ENCODE results near the gene LRBA.

The LRBA gene

DNA sequence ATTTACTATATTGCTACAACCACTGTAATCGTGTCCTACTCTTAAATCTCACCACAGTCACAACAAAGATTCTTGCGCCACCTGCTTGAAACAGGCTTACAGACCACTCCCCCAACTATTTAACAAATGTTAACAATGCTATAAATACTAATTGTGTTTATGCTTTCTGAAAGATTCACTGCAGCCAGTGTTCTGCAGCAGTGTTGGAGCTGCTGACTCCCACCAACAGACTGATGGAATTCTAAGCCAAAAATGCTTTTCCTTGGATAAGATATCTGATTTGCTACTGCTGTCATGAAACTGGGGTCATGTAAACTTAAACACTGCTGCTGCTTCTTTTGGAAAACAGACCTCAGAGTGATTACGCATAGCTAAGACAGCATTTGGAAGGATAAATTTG, 677.4 kb downstream of the LRBA start:
- no peak for DNase-seq

DNA sequence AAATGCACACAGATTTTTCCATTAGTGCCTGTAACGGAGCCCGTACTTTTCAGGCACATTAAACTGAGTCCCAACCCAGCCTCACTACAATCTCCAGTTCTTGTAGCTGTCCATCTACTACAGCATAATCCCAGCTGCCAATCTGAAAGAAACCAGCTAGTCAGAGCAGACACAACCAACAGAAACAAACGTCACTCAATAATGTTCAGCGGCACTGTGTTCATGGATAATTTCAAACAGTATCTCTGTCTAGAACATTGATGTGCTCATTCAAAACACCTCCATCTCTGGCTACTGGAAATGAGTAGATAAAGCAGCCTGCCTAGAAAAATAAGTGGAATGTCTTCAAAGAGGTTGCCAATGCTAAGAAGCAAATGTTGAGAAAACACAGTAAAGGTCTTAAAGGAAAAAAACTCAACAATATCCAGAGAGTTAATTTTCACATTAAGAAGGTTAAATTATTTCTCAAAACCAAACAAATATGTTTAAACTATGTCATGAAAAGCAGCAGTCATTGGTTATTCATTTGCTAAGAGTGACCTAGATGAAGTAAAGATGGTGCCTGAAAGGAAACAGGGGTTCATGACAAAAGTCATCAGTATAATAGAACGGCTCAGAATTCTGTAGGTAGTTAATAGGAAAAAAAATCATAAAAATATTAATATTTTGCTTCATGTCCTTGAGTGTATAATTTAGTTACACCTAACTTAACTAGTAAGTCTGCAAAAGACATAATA, 678.2 kb downstream of the LRBA start:
- no peak for DNase-seq

DNA sequence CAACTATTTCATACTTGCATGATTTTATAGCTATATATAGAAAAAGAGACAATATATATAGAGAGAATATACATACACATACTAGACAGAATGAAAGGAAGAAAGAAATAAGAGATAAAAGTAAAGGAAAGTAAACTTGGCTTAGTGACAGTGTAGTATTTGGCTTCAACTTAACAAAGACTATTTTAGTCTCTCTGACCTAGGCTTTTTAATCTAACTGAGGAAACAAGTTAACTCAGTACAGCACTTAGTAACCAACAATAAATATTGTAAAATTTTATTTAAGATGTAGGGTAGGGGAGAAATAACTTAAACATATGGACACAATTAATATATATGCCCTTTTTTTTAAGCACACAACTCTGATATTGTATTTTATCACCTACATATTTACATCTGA, 682.1 kb downstream of the LRBA start:
- no peak for DNase-seq

DNA sequence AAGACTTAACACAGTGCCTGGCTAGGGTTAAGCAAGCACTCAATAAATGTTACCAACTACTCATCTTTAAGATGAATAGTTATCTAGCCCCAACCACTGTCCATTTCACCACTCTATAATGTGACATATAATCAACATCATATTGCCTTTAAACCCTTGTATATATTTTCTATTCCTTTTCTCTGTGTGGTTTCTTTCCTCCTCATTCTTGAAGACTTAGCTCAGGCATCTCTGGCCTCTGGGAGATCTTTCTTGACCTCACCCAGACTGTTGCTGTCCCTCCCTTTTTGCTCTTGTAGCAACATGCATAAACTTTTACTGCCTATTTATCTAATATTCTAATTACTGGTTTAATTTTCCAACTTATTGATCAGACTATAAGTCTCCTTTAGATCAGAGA, 683.0 kb downstream of the LRBA start:
- DNase-seq: no peak

GRCh38 chr4:150329373-150329772, 685.7 kb downstream of the LRBA start:
- no peak for DNase-seq

- DNase-seq: no peak
Observed at GRCh38 chr4:150328496-150328895, 686.6 kb downstream of the LRBA start.

DNA sequence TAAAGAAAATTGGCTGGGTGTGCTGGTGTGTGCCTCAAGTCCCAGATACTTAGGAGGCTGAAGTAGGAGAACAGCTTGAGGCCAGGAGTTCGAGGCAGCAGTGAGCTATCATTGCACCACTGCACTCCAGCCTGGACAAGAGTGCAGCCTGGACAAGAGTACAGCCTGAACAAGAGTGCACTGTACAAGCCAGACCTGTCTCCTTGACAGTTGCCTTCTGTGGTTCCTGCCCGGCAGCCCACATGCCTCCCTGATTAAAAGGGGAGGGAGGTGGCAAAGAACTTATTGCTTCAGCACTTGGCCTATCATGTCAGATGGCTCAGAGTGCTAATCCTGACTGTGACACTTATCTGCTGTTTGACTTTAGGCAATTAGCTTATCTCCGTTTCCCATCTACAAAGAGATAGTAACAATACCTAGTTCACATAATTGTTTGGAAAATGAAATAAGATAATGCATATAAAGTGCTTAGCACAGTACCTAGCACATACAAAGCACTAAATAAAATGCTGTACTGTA, 687.8 kb downstream of the LRBA start:
- DNase-seq: no peak

DNA sequence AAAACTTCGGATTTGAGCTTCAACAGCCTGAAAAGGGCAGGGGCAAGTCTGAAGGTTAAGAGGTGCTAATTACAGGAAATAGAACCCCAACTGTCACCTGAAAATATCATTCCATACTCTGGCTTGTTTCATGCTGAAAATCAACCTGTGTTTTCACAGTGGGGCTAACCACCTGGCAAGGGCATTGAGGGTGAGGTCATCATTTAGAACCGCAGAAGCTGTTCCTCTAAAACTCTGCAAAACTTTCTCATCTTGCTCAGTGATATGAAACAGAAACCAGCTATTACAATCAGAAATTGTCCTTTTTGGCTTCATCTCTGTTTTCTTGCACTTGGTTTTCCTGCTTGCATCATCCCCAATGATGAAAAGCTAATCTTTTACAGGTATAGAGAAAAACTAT, 689.2 kb downstream of the LRBA start:
- no peak for DNase-seq

GRCh38 chr4:150323406-150324325, 691.4 kb downstream of the LRBA start:
- no peak for DNase-seq

- DNase-seq: no peak
Observed at GRCh38 chr4:150322646-150323045, 692.4 kb downstream of the LRBA start.

GRCh38 chr4:150321113-150321512, 694.0 kb downstream of the LRBA start:
- DNase-seq: no peak

GRCh38 chr4:150318971-150319370, 696.1 kb downstream of the LRBA start:
- DNase-seq: no peak

GRCh38 chr4:150318527-150318926, 696.6 kb downstream of the LRBA start:
- no peak for DNase-seq

DNA sequence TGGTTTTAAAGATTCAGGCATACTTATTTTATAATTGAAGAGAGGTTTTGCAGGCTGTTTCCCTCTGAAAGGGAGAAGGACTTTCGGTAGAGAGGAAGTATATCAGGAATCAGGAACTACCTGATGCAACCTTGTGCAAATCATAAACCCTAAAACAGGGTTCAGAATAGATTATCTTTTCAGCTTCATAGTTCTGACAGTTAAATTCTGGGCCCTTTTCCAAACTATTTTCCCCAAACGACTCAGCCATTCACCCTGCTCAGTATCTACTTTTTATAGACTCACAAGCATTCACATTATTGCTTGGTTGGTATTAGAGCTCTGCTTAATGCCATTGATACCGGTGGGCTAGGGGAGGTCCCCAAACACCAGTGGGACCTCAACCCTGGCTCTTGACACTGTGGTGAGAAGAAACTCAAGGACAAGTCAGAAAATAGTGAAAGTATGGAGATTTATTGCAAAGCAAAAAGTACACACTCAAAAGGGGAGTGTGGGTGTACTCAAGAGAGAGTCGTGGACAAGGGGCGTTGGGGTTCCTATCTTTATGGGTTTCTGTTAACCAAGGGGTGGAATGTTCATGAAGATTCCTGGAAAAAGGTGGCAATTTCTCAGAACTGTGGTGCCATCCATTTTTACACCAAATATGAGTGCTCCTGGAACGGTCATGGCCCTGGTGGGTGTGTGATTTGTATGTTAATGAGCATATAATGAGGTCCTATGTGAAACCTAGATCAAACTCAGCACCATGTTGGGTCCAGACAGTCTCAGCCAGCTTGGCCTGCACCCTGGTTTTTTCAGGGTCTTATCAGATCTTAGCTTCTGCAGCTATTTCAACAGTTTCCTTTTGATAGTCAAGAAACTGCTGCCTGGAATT, 698.5 kb downstream of the LRBA start:
- peak; percentile 81 for DNase-seq

DNA sequence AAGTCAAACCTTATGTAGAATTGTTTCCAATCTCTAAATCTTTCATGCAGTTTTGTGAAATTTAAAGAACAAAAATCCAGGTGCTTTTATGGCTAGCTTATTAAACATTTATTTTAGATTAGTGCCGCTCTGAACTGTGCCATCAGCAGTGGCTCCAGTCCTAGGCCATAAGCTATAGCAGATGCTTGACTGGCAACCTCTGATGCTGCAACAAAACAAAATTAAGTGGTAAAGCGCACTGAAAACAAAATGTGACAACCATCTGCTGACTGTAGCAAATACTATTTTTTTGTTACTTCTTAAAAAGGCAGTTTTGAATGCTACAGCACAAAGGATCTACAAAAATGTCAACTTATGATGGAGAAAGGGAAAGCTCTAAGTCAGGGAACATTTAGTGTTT, 699.4 kb downstream of the LRBA start:
- no peak for DNase-seq

- no peak for DNase-seq
Observed at GRCh38 chr4:150315175-150315574, 699.9 kb downstream of the LRBA start.

GRCh38 chr4:150314031-150314430, 701.1 kb downstream of the LRBA start:
- no peak for DNase-seq

DNA sequence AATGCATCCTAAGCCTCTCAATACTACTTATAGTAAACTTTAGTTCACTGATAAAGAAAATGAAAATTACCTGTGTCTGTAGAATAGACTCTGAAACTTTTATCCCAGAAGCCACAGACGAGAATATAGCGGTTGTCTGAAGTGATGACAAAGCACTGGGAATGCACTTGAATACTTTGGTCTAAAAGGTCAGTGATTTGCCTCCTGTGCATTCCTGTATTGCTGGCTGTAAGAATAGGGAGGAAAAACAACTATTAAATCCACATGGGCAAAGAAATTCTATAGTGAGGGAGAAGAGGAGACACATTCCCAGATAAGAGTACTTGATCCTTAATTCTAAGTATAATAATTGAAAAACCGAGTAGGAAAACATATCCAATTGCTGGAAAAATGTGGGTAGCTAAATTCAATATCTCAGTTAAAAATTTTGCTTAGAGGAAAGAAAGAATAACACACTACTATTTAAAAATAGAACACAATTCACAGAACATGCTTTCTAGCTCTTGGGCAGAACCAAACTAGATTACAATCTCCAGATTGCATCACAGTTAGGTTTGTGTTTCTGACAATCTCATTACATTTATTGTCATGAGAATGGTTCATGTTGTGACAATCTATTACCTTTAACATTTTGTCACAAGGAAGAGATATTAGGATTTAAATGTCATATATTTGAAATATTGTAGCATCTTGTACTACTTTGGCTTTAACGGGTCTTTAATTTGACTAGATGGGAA, 704.8 kb downstream of the LRBA start:
- peak; percentile 11 for DNase-seq

DNA sequence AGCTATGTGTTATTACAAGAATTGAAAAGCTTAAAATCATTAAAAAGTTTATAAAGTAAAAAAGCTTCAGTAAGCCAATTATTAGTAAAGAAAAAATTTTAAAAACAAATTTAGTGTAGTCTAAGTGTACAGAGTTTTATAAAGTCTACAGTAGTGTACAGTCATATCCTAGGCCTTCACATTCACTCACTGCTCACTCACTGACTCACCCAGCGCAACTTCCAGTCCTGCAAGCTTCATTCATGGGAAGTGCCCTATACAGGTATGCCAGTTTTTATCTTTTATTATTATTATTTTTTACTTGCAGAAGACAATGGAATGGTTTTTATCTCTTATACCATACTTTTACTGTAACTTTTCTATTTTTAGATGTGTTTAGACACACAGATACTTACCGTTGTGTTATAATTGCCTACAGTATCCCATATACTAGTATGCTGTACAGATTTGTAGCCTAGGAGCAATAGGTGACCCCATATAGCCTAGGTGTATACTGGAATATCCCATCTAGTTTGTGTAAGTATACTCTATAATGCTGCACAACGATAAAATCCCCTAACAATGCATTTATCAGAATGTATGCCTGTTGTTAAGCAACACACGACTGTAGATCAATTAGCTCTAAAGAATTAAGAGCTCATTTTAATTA, 706.1 kb downstream of the LRBA start:
- DNase-seq: no peak

DNA sequence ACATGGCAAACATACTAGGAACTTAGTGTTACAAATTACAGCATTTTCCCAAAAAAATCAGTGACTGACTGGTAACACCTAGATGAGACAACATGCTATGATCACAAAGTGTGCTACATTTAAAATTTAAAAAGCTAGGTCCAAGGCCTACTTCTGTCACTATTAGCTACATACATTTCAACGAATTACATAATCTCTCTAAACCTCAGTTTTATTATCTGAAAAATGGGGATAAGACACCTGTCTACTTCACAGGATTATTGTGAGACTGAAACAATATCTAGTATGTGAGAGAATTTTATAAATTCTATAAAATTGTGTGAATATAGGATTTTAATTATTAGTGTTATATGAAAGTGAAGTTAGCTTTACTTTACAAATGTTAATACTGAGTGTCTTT, 708.4 kb downstream of the LRBA start:
- DNase-seq: no peak

DNA sequence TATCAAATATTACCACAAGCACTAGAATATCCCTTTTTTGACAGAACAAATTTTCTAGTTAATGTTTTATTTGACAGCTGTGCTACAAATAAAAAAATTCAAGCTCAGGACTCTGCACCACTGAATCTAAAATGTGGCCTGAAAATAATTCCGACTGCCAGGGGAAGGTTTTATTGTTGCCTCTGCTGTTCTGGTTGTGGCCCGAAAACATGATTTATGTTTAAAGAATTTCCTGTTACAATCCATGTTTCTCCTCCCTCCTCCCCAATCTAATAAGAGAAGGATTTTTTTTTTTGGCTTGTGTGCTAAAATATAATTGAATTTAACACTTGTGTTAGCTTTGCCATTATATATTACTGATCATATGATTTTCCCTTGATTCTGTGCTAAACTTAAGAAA, 709.1 kb downstream of the LRBA start:
- DNase-seq: no peak

DNA sequence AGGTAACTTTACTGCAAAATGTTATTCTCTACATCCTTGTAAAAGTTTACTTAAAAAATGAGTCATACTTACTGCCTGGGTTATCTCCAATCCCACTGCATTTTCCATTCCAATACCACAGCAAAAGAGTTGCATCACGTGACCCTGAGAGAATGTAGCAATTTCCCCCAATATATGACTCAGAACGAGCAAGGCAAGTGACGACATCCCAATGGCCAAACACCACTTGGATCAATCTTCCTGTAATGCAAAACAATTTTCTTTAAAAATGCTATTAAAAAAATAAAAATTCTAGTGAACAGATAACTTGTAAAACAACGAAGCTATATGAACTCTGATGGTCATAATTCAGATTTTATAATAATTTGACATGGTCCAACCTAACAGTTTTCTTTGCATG, 712.5 kb downstream of the LRBA start:
- DNase-seq: peak; percentile 73

All from GF-D8 (cell line).